Trophoblast cell (in vitro differentiated cells and primary cell): ENCODE measurements around the gene EPHA6.
A peak's percentile ranks its signal among the peaks of the same experiment; 100 is the strongest.

Source experiments
- DNase-seq, 2 donors: peaks; one replicate each; pipeline ENCODE4 v3.0.0-alpha.2; 2016
- H2AFZ ChIP-seq: 2 replicates; pipeline ENCODE4 v1.6.1; 2013; ENCODE audit warnings: low read length, moderate library complexity, mild to moderate bottlenecking; ENCODE audit not compliant: insufficient read depth, poor library complexity
- H2AK5ac ChIP-seq: 2 replicates; pipeline ENCODE4 v1.6.1; 2013; ENCODE audit warnings: mild to moderate bottlenecking, low read length
- H2BK120ac ChIP-seq: 2 replicates; pipeline ENCODE4 v1.6.1; 2013; ENCODE audit warnings: low read length, mild to moderate bottlenecking, moderate library complexity; ENCODE audit not compliant: insufficient read depth, poor library complexity
- H2BK12ac ChIP-seq: 2 replicates; pipeline ENCODE4 v1.6.1; 2013; ENCODE audit warnings: mild to moderate bottlenecking, low read length, moderate library complexity
- H2BK5ac ChIP-seq: 2 replicates; pipeline ENCODE4 v1.6.1; 2013; ENCODE audit warnings: low read length, low read depth, moderate library complexity, mild to moderate bottlenecking; ENCODE audit not compliant: poor library complexity
- H3K14ac ChIP-seq: 2 replicates; pipeline ENCODE4 v1.6.1; 2013; ENCODE audit warnings: mild to moderate bottlenecking, low read length
- H3K18ac ChIP-seq: 2 replicates; pipeline ENCODE4 v1.6.1; 2013; ENCODE audit warnings: mild to moderate bottlenecking, low read length
- H3K23ac ChIP-seq: 2 replicates; pipeline ENCODE4 v1.6.1; 2013; ENCODE audit warnings: low read length
- H3K27ac ChIP-seq: 2 replicates; pipeline ENCODE4 v1.5.1; 2013; ENCODE audit warnings: low read depth, mild to moderate bottlenecking, inconsistent platforms, low read length, moderate library complexity
- H3K27me3 ChIP-seq: 2 replicates; pipeline ENCODE4 v1.6.1; 2013; ENCODE audit warnings: inconsistent platforms, mild to moderate bottlenecking, low read length, moderate library complexity; ENCODE audit not compliant: insufficient read depth
- H3K36me3 ChIP-seq, 2 experiments: 1 replicate in 1 of 2; 2 replicates in 1 of 2; pipeline ENCODE4 v1.6.1; 2013; ENCODE audit warnings: low read length in 2 of 2, mild to moderate bottlenecking in 2 of 2, moderate library complexity in 1 of 2; ENCODE audit not compliant: insufficient read depth in 2 of 2, control insufficient read depth in 1 of 2
- H3K4ac ChIP-seq: 2 replicates; pipeline ENCODE4 v1.6.1; 2013; ENCODE audit warnings: low read depth, mild to moderate bottlenecking, low read length, moderate library complexity
- H3K4me1 ChIP-seq, 2 experiments: 1 replicate in 1 of 2; 2 replicates in 1 of 2; pipeline ENCODE4 v1.6.1; 2013; ENCODE audit warnings: low read length in 2 of 2, mild to moderate bottlenecking in 2 of 2, moderate library complexity in 1 of 2; ENCODE audit not compliant: insufficient read depth in 2 of 2, control insufficient read depth in 1 of 2
- H3K4me2 ChIP-seq: 2 replicates; pipeline ENCODE4 v1.6.1; 2013; ENCODE audit warnings: inconsistent platforms, mild to moderate bottlenecking, low read length, moderate library complexity
- H3K4me3 ChIP-seq: 2 replicates; pipeline ENCODE4 v1.5.1; 2013; ENCODE audit warnings: mild to moderate bottlenecking, low read depth, low read length, inconsistent platforms
- H3K79me1 ChIP-seq: one replicate; pipeline ENCODE4 v1.6.1; 2013; ENCODE audit warnings: low read length
- H3K79me2 ChIP-seq: 2 replicates; pipeline ENCODE4 v1.6.1; 2013; ENCODE audit warnings: low read length, mild to moderate bottlenecking; ENCODE audit not compliant: control insufficient read depth, insufficient read depth, poor library complexity
- H3K9ac ChIP-seq: 2 replicates; pipeline ENCODE4 v1.6.1; 2013; ENCODE audit warnings: mild to moderate bottlenecking, low read length
- H3K9me3 ChIP-seq: 2 replicates; pipeline ENCODE4 v1.6.1; 2013; ENCODE audit warnings: low read depth, mild to moderate bottlenecking, control low read depth, inconsistent platforms, low read length; ENCODE audit not compliant: insufficient read depth
- H4K12ac ChIP-seq: 2 replicates; pipeline ENCODE4 v1.6.1; 2013; ENCODE audit warnings: low read depth, mild to moderate bottlenecking, low read length, moderate library complexity
- H4K8ac ChIP-seq: 2 replicates; pipeline ENCODE4 v1.6.1; 2013; ENCODE audit warnings: low read depth, mild to moderate bottlenecking, low read length, moderate library complexity
- H4K91ac ChIP-seq: one replicate; pipeline ENCODE4 v1.6.1; 2013; ENCODE audit warnings: low read depth, mild to moderate bottlenecking, low read length, moderate library complexity
- WGBS: extraction: QIAGEN DNeasy Blood & Tissue Kit; methylation state at CpG from one replicate; pipeline ENCODE4 v1.1.7; 2013; ENCODE audit warnings: missing lambda C conversion rate; ENCODE audit not compliant: insufficient read length, insufficient coverage; ENCODE audit errors: extremely low coverage; 5-methylcytosine and 5-hydroxymethylcytosine counted together

EPHA6 gene

DNA sequence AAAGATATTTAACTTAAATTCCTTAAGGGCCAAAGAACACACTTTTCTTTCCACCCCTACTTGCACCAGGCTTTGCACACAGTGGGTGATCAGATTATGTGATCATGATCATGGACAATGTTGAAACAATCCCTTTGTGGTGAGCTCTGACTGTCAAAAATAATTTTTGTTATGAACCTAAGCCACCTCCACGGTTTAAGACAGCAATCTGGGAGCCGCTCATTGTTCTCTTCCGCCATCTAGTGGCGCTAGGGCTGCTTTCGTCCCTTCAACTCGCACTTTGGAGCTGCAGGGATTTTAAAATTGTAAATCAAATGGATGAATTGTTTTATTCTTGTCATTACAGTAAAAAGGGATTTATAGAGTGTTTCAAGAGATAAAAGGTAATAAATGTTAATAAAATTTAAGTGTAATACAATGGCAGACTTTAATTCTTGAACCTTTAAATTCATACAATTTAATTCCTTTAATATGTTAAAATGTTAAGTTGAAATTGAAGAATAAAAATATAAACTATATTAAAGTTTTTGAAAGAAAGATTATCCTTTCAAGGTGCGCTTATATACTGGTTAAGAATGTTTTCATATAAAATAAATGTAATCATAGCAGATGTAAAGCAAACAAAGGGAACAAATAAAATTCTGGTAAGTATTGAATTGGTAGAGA lies 904.9 kb downstream of the EPHA6 start:
- no peak overlapping the region for H4K91ac ChIP-seq
- H4K8ac ChIP-seq = no peak overlapping the region
- H2AK5ac ChIP-seq = no peak overlapping the region
- H3K9me3 ChIP-seq = no peaks in the 10 kb centered on the region
- no peak overlapping the region for H2BK12ac ChIP-seq
- no peak overlapping the region for H3K4ac ChIP-seq
- no peak overlapping the region for H4K12ac ChIP-seq
- no peak overlapping the region for H3K14ac ChIP-seq
- H2BK120ac ChIP-seq = no peak overlapping the region
- H3K79me2 ChIP-seq = no peaks in the 10 kb centered on the region
- H2BK5ac ChIP-seq = no peak overlapping the region
- no peak overlapping the region for H3K9ac ChIP-seq
- peak; percentile 69 to 87 for DNase-seq
- whole genome bisulfite sequencing = no CpG with 5 or more reads among the region's 7 CpGs
- no peak overlapping the region for H3K4me3 ChIP-seq
- no peaks in the 10 kb centered on the region for H3K36me3 ChIP-seq
- no peak overlapping the region for H3K18ac ChIP-seq
- no peak overlapping the region for H3K4me2 ChIP-seq
- H3K79me1 ChIP-seq = no peaks in the 10 kb centered on the region
- no peak overlapping the region for H3K23ac ChIP-seq
- no peak overlapping the region for H2AFZ ChIP-seq
- H3K4me1 ChIP-seq = no peaks in the 10 kb centered on the region
- no peak overlapping the region for H3K27ac ChIP-seq
- no peaks in the 10 kb centered on the region for H3K27me3 ChIP-seq

DNA sequence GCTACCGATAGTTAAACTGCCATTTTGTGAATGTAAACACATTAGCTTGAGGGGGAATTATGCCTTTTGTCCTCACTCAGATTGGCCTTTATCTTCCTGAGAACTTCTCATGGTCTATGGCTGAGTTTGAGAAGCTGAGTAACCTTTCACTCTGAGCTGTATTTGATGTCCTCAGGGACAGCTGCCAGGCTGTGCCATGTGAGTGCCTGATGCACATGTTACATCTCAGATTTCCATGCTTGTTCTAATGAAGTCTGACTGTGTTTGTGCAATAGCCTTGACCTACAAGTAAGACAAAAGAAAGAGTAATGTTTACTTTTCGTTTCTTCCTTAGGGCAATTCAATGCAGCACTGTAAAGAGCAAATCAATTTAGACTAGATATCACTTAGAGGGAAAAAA lies 906.0 kb downstream of the EPHA6 start:
- Histone ChIP-seq H4K12ac (no peak overlapping the region), H3K79me1 (no peaks in the 10 kb centered on the region), H2AFZ (no peak overlapping the region), H3K9ac (no peak overlapping the region), H2BK5ac (no peak overlapping the region), H2BK120ac (no peak overlapping the region), H3K4ac (no peak overlapping the region), H4K91ac (no peak overlapping the region), H3K23ac (no peak overlapping the region), H3K36me3 (no peaks in the 10 kb centered on the region), H3K9me3 (no peaks in the 10 kb centered on the region), H3K14ac (no peak overlapping the region), H2AK5ac (no peak overlapping the region), H3K18ac (no peak overlapping the region), H3K27ac (no peak overlapping the region), H2BK12ac (no peak overlapping the region), H3K4me2 (no peak overlapping the region), H3K4me1 (no peaks in the 10 kb centered on the region), H3K4me3 (no peak overlapping the region), H3K27me3 (no peaks in the 10 kb centered on the region), H4K8ac (no peak overlapping the region), H3K79me2 (no peaks in the 10 kb centered on the region)
- DNase-seq = no peak
- WGBS = no CpG with 5 or more reads among the region's 2 CpGs

DNA sequence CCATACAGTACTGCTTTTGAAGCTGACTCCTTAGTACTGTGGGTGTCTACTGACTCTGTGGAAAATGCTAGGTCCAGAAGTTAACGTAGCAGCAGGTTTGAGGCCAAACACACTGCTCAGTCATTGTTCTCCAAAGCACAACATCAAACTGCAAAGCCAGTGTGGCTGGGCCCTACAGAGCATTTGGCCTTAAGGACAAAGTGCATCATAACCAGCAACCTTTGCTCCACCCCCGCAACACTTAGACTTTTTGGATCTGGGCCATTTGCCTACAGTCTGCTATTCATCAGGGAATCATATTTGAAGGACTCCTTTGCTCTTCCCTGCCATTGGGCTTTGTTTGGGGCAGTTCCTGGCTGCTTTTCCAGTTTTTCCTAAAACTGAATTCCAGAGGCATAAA lies 907.1 kb downstream of the EPHA6 start:
- Histone ChIP-seq H4K91ac (no peak overlapping the region), H3K27ac (no peak overlapping the region), H4K12ac (no peak overlapping the region), H3K27me3 (no peaks in the 10 kb centered on the region), H3K9me3 (no peaks in the 10 kb centered on the region), H3K4me1 (no peaks in the 10 kb centered on the region), H2AK5ac (no peak overlapping the region), H3K23ac (no peak overlapping the region), H3K79me2 (no peaks in the 10 kb centered on the region), H3K36me3 (no peaks in the 10 kb centered on the region), H3K79me1 (no peaks in the 10 kb centered on the region), H3K14ac (no peak overlapping the region), H3K4me3 (no peak overlapping the region), H2AFZ (no peak overlapping the region), H4K8ac (no peak overlapping the region), H3K4me2 (no peak overlapping the region), H2BK5ac (no peak overlapping the region), H3K9ac (no peak overlapping the region), H2BK120ac (no peak overlapping the region), H3K18ac (no peak overlapping the region), H2BK12ac (no peak overlapping the region), H3K4ac (no peak overlapping the region)
- no peak for DNase-seq
- no CpG with 5 or more reads among the region's 2 CpGs for WGBS

DNA sequence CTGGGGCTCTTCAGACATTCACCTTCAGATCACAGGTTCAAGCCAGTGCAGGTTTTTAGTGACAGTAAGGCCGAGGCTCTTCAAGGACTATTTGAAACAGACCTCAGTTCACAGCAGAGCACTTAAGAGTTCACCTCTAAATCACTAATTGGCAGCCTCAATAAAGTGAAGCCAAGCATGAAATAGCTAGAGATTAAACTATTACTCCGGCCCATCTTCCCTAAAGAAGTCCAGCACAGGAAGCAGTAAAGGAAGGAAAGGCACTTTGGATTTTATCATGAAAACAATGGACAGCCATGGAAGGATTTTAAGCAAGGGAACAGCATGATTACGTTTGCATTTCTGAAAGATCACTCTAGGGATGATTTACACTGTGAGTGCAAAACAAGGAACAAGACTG lies 922.5 kb downstream of the EPHA6 start:
- H2AK5ac ChIP-seq = no peak overlapping the region
- no peak overlapping the region for H4K91ac ChIP-seq
- H3K79me2 ChIP-seq = no peaks in the 10 kb centered on the region
- no peak overlapping the region for H2AFZ ChIP-seq
- no peak for DNase-seq
- WGBS = no CpG with 5 or more reads among the region's 3 CpGs
- H3K4me2 ChIP-seq = no peak overlapping the region
- H2BK12ac ChIP-seq = no peak overlapping the region
- no peak overlapping the region for H4K12ac ChIP-seq
- H3K23ac ChIP-seq = no peak overlapping the region
- H3K4me3 ChIP-seq = no peak overlapping the region
- H3K18ac ChIP-seq = no peak overlapping the region
- no peak overlapping the region for H3K14ac ChIP-seq
- H3K36me3 ChIP-seq = no peaks in the 10 kb centered on the region
- H4K8ac ChIP-seq = no peak overlapping the region
- no peak overlapping the region for H3K4ac ChIP-seq
- no peaks in the 10 kb centered on the region for H3K4me1 ChIP-seq
- H3K27ac ChIP-seq = no peak overlapping the region
- no peaks in the 10 kb centered on the region for H3K79me1 ChIP-seq
- no peak overlapping the region for H2BK120ac ChIP-seq
- H3K9ac ChIP-seq = no peak overlapping the region
- H2BK5ac ChIP-seq = no peak overlapping the region
- no peaks in the 10 kb centered on the region for H3K9me3 ChIP-seq
- no peaks in the 10 kb centered on the region for H3K27me3 ChIP-seq
